SK-N-DZ (cell line): ENCODE measurements around the gene NUCB2. TPM values are rescaled to one million over a fixed set of nuclear protein-coding genes. Genes with fewer than 3 reads are reported as not detected.
"Not testable (repeated sequence)": the region's sequence is repeated elsewhere in the genome, so short reads cannot be mapped to it uniquely, and the experiment has no call there.

Experiments used
- DNase-seq: peaks from one replicate; pipeline ENCODE4 v3.0.0-alpha.2; 2015; ENCODE audit warnings: low spot score
- polyA plus RNA-seq, 2 experiments: library from polyadenylated mRNA; depleted of rRNA; stranded (reverse); fragments of >200 nt; gene quantifications; 2 replicates each; pipeline ENCODE4 v1.2.3, GENCODE V29; 2014

The NUCB2 gene
- polyA plus RNA-seq (2014; cell fraction: cytosol; rRNA removed): 22.8 TPM in 2 replicates
- polyA plus RNA-seq (2014; cell fraction: nucleus; rRNA removed): 17.9 and 18.7 TPM in 2 replicates

- DNase-seq: peak; percentile 98
These were observed at the start of gene NUCB2 for GRCh38 chr11:17276236-17277023. NUCB2 (plus strand) TSS chr11:17276739; CDS start chr11:17295324, 18,585 bp downstream.

- DNase-seq: not testable (repeated sequence)
These were observed 48.2 kb upstream of the NUCB2 start for GRCh38 chr11:17228186-17228925.

- no peak for DNase-seq
These were observed 46.9 kb upstream of the NUCB2 start for GRCh38 chr11:17229481-17230152.

GRCh38 chr11:17230867-17231851 lies 45.4 kb upstream of the NUCB2 start:
- DNase-seq: no peak

GRCh38 chr11:17233101-17233500 lies 43.4 kb upstream of the NUCB2 start:
- no peak for DNase-seq

- no peak for DNase-seq
These were observed 38.2 kb upstream of the NUCB2 start for GRCh38 chr11:17238377-17238776.

- not testable (repeated sequence) for DNase-seq
These were observed 36.6 kb upstream of the NUCB2 start for GRCh38 chr11:17239927-17240326.

GRCh38 chr11:17240780-17241179 lies 35.8 kb upstream of the NUCB2 start:
- no peak for DNase-seq

GRCh38 chr11:17242954-17243353 lies 33.6 kb upstream of the NUCB2 start:
- not testable (repeated sequence) for DNase-seq

GRCh38 chr11:17244046-17244445 lies 32.5 kb upstream of the NUCB2 start:
- no peak for DNase-seq

- DNase-seq: no peak
These were observed 25.8 kb upstream of the NUCB2 start for GRCh38 chr11:17250561-17251350.

- no peak for DNase-seq
These were observed 23.8 kb upstream of the NUCB2 start for GRCh38 chr11:17252704-17253103.

GRCh38 chr11:17256512-17256911 lies 20.0 kb upstream of the NUCB2 start:
- DNase-seq: no peak

GRCh38 chr11:17257196-17257595 lies 19.3 kb upstream of the NUCB2 start:
- no peak for DNase-seq

- no peak for DNase-seq
These were observed 17.9 kb upstream of the NUCB2 start for GRCh38 chr11:17258670-17259069.

GRCh38 chr11:17259519-17259918 lies 17.0 kb upstream of the NUCB2 start:
- DNase-seq: no peak

GRCh38 chr11:17260020-17260419 lies 16.5 kb upstream of the NUCB2 start:
- no peak for DNase-seq

- no peak for DNase-seq
These were observed 12.8 kb upstream of the NUCB2 start for GRCh38 chr11:17263769-17264168.

GRCh38 chr11:17266781-17267180 lies 9.8 kb upstream of the NUCB2 start:
- no peak for DNase-seq

GRCh38 chr11:17267576-17267975 lies 9.0 kb upstream of the NUCB2 start:
- DNase-seq: no peak
